GM18502 (cell line): ENCODE results near the gene MACROH2A1.

Experiments
- ATAC-seq: cut with Tn5 transposase; IDR thresholded peaks from one replicate; pipeline ENCODE4 v1.9.1; 2021; ENCODE audit warnings: mild to moderate bottlenecking; ENCODE audit not compliant: unreplicated experiment, poor library complexity

The MACROH2A1 gene

GRCh38 chr5:135322744-135323143 is 76.3 kb downstream of the MACROH2A1 start:
- ATAC-seq = no peak

GRCh38 chr5:135322271-135322670 is 76.8 kb downstream of the MACROH2A1 start:
- no peak for ATAC-seq

- ATAC-seq = no peak
Observed at GRCh38 chr5:135320718-135321484, 78.1 kb downstream of the MACROH2A1 start.

- ATAC-seq = no peak
Observed at GRCh38 chr5:135319928-135320606, 79.0 kb downstream of the MACROH2A1 start.

GRCh38 chr5:135319458-135319857 is 79.6 kb downstream of the MACROH2A1 start:
- ATAC-seq = no peak

- no peak for ATAC-seq
Observed at GRCh38 chr5:135318924-135319323, 80.1 kb downstream of the MACROH2A1 start.

- ATAC-seq = no peak
Observed at GRCh38 chr5:135318037-135318436, 81.0 kb downstream of the MACROH2A1 start.

GRCh38 chr5:135317286-135317685 is 81.7 kb downstream of the MACROH2A1 start:
- ATAC-seq = no peak

GRCh38 chr5:135315386-135315785 is 83.6 kb downstream of the MACROH2A1 start:
- no peak for ATAC-seq

- no peak for ATAC-seq
Observed at GRCh38 chr5:135313946-135314345, 85.1 kb downstream of the MACROH2A1 start.

GRCh38 chr5:135313405-135313804 is 85.6 kb downstream of the MACROH2A1 start:
- ATAC-seq = no peak

GRCh38 chr5:135312255-135312935 is 86.6 kb downstream of the MACROH2A1 start:
- ATAC-seq = no peak

- no peak for ATAC-seq
Observed at GRCh38 chr5:135310328-135310989, 88.6 kb downstream of the MACROH2A1 start.

- no peak for ATAC-seq
Observed at GRCh38 chr5:135309391-135310327, 89.4 kb downstream of the MACROH2A1 start.

GRCh38 chr5:135308752-135309151 is 90.3 kb downstream of the MACROH2A1 start:
- ATAC-seq = no peak

- no peak for ATAC-seq
Observed at GRCh38 chr5:135308245-135308644, 90.8 kb downstream of the MACROH2A1 start.

GRCh38 chr5:135307143-135307903 is 91.7 kb downstream of the MACROH2A1 start:
- ATAC-seq = no peak

- ATAC-seq = no peak
Observed at GRCh38 chr5:135306557-135306956, 92.5 kb downstream of the MACROH2A1 start.
